ENCODE data around the gene PAH. TPM values are rescaled to one million over a fixed set of nuclear protein-coding genes. Genes with fewer than 3 reads are reported as not detected.
A peak's percentile ranks its signal among the peaks of the same experiment; 100 is the strongest.

Gene PAH
- total and polyA plus RNA-seq, 2 of the 13 experiments (the other 11 are each of a cell fraction or from before 2014, with no cell fraction given): 192 to 451 TPM

DNA sequence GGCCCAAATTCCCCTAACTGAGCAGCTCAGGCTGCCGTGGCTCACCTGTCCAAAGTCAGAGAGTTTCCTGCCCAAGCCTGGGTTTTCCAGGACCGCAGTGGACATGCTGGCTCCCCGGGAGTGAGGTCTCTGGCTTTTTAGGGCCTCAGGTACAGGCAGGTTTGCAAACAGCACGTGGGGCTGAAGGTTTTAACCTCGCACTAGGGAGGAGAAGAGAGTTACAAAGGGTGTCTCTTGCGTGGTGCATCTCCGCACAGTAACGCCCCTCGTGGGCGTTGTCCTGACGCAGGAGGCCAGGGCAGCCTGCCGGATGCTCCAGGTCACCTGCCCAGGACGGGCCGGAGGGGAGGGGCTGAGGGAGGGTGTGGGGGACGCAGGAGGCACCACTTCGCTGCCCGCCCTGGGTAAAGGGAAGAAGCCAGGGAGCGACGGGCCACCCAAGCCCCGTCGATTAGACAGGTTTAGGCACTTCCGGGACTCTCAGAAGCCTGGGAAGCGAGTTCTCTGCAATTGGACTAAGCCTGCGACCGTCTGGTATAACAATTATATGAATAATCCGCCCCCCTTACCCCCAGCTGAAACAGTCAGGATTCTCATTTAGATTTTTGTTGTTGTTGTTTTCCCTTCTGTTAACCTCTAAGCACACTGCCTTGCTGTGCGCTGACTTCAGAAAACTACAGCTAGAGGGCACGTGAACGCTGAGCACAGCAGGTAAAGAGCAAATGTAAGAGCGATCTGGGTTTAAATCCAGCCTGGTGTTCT lies at the start of gene PAH (continued):
- TF ChIP-seq, protein P1, sequence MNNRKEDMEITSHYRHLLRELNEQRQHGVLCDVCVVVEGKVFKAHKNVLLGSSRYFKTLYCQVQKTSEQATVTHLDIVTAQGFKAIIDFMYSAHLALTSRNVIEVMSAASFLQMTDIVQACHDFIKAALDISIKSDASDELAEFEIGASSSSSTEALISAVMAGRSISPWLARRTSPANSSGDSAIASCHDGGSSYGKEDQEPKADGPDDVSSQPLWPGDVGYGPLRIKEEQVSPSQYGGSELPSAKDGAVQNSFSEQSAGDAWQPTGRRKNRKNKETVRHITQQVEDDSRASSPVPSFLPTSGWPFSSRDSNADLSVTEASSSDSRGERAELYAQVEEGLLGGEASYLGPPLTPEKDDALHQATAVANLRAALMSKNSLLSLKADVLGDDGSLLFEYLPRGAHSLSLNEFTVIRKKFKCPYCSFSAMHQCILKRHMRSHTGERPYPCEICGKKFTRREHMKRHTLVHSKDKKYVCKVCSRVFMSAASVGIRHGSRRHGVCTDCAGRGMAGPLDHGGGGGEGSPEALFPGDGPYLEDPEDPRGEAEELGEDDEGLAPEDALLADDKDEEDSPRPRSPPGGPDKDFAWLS (CRISPR knock-in tag; IDR thresholded peaks at IDR 0.05; ENCODE audit: borderline replicate concordance): no peak
- no peak for TF ChIP-seq NONO (IDR thresholded peaks at IDR 0.05)
- TF ChIP-seq NONO (CRISPR knock-in tag; conservative IDR thresholded peaks at IDR 0.05): peak; percentile 91
- TF ChIP-seq, protein P2, sequence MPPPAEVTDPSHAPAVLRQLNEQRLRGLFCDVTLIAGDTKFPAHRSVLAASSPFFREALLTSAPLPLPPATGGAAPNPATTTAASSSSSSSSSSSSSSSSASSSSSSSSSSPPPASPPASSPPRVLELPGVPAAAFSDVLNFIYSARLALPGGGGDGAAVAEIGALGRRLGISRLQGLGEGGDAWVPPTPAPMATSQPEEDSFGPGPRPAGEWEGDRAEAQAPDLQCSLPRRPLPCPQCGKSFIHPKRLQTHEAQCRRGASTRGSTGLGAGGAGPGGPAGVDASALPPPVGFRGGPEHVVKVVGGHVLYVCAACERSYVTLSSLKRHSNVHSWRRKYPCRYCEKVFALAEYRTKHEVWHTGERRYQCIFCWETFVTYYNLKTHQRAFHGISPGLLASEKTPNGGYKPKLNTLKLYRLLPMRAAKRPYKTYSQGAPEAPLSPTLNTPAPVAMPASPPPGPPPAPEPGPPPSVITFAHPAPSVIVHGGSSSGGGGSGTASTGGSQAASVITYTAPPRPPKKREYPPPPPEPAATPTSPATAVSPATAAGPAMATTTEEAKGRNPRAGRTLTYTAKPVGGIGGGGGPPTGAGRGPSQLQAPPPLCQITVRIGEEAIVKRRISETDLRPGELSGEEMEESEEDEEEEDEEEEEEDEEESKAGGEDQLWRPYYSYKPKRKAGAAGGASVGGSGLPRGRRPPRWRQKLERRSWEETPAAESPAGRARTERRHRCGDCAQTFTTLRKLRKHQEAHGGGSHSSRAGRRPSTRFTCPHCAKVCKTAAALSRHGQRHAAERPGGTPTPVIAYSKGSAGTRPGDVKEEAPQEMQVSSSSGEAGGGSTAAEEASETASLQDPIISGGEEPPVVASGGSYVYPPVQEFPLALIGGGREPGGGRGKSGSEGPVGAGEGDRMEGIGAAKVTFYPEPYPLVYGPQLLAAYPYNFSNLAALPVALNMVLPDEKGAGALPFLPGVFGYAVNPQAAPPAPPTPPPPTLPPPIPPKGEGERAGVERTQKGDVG (CRISPR knock-in tag; IDR thresholded peaks at IDR 0.05; ENCODE audit: borderline replicate concordance): 0 out of 2 replicates have a peak, but pooled peaks have one; percentile 86
- 0 out of 2 replicates have a peak, but pooled peaks have one; percentile 41 for TF ChIP-seq ZNF816 (CRISPR knock-in tag; IDR thresholded peaks at IDR 0.05; ENCODE audit: borderline replicate concordance)
- TF ChIP-seq, protein P3, sequence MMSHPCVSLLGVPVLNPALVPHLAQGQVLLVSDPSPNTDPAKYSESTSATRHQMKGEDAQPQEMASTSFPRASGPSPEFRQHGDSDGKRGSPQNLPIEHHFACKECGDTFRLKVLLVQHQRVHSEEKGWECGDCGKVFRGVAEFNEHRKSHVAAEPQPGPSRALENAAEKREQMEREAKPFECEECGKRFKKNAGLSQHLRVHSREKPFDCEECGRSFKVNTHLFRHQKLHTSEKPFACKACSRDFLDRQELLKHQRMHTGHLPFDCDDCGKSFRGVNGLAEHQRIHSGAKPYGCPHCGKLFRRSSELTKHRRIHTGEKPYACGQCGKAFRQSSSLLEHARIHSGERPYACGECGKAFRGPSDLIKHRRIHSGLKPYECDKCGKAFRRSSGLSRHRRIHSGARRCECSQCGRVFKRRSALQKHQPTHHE (CRISPR knock-in tag; IDR thresholded peaks at IDR 0.05; ENCODE audit: borderline replicate concordance): no peak
- TF ChIP-seq MXD4 (CRISPR knock-in tag; IDR thresholded peaks at IDR 0.05): no peak
- TF ChIP-seq CEBPG (CRISPR knock-in tag; IDR thresholded peaks at IDR 0.05): peak; percentile 46
- TF ChIP-seq MED13 (CRISPR knock-in tag; IDR thresholded peaks at IDR 0.05): peak; percentile 15; the same call in 1 of the 2 replicates
- TF ChIP-seq ZNF557 (CRISPR knock-in tag; IDR thresholded peaks at IDR 0.05): 0 out of 2 replicates have a peak, but pooled peaks have one; percentile 78
- peak; percentile 89; the same call in 1 of the 2 replicates for TF ChIP-seq ZNF567 (CRISPR knock-in tag; IDR thresholded peaks at IDR 0.05; ENCODE audit: borderline replicate concordance)
- peak; percentile 94; the same call in 1 of the 2 replicates for TF ChIP-seq ZNF772 (CRISPR knock-in tag; IDR thresholded peaks at IDR 0.05)
- peak; percentile 82 for TF ChIP-seq GATA4 (IDR thresholded peaks at IDR 0.05; ENCODE audit: borderline replicate concordance, low read depth)
- TF ChIP-seq TBP (CRISPR knock-in tag; IDR thresholded peaks at IDR 0.05): no peak
- TF ChIP-seq SP1 (IDR thresholded peaks at IDR 0.05): no peak
- peak; percentile 78 for TF ChIP-seq SP1 (CRISPR knock-in tag; IDR thresholded peaks at IDR 0.05)
- TF ChIP-seq ZNF446 (CRISPR knock-in tag; IDR thresholded peaks at IDR 0.05): no peak
- TF ChIP-seq PPARG (CRISPR knock-in tag; conservative IDR thresholded peaks at IDR 0.05): 0 out of 2 replicates have a peak, but pooled peaks have one; percentile 8
- TF ChIP-seq MIXL1 (CRISPR knock-in tag; IDR thresholded peaks at IDR 0.05): peak; percentile 23; the same call in 1 of the 2 replicates
- TF ChIP-seq, protein P4, sequence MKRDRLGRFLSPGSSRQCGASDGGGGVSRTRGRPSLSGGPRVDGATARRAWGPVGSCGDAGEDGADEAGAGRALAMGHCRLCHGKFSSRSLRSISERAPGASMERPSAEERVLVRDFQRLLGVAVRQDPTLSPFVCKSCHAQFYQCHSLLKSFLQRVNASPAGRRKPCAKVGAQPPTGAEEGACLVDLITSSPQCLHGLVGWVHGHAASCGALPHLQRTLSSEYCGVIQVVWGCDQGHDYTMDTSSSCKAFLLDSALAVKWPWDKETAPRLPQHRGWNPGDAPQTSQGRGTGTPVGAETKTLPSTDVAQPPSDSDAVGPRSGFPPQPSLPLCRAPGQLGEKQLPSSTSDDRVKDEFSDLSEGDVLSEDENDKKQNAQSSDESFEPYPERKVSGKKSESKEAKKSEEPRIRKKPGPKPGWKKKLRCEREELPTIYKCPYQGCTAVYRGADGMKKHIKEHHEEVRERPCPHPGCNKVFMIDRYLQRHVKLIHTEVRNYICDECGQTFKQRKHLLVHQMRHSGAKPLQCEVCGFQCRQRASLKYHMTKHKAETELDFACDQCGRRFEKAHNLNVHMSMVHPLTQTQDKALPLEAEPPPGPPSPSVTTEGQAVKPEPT (CRISPR knock-in tag; IDR thresholded peaks at IDR 0.05; ENCODE audit: low read depth): no peak
- peak; percentile 22; the same call in 1 of the 2 replicates for TF ChIP-seq SALL2 (CRISPR knock-in tag; IDR thresholded peaks at IDR 0.05)
- TF ChIP-seq, protein P5, sequence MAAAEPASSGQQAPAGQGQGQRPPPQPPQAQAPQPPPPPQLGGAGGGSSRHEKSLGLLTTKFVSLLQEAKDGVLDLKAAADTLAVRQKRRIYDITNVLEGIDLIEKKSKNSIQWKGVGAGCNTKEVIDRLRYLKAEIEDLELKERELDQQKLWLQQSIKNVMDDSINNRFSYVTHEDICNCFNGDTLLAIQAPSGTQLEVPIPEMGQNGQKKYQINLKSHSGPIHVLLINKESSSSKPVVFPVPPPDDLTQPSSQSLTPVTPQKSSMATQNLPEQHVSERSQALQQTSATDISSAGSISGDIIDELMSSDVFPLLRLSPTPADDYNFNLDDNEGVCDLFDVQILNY (CRISPR knock-in tag; conservative IDR thresholded peaks at IDR 0.05): no peak

Data from HepG2 (cell line).